SK-N-SH treated with all-trans-retinoic acid at 6 μM for 48 hours (cell line): ENCODE data around the gene SLC22A17.

Experiments used
- ATAC-seq: fragments of 200-7000 bp; cut with Tn5 transposase; 3 replicates; pipeline ENCODE4 v1.9.1; 2020; ENCODE audit warnings: mild to moderate bottlenecking, moderate library complexity
- ARNTL ChIP-seq: fragments of 450-650 bp; formaldehyde crosslinking; IDR thresholded peaks from 2 replicates; pipeline ENCODE4 v1.5.0; 2020; ENCODE audit warnings: low read depth, mild to moderate bottlenecking, moderate library complexity, borderline replicate concordance
- BACH2 ChIP-seq: fragments of 250-450 bp; sonication (Bioruptor Pico); IDR thresholded peaks from 2 replicates; pipeline ENCODE4 v1.9.0; 2021; ENCODE audit warnings: mild to moderate bottlenecking, borderline replicate concordance
- CSDC2 ChIP-seq: fragments of 250-450 bp; sonication (Bioruptor Pico); IDR thresholded peaks from 2 replicates; pipeline ENCODE4 v1.5.0; 2020; ENCODE audit warnings: mild to moderate bottlenecking, moderate library complexity
- CSRNP3 ChIP-seq: fragments of 250-450 bp; sonication (Bioruptor Pico); IDR thresholded peaks from 2 replicates; pipeline ENCODE4 v1.5.1; 2021; ENCODE audit warnings: mild to moderate bottlenecking, moderate library complexity
- GLIS3 ChIP-seq: fragments of 250-450 bp; sonication (Bioruptor Pico); IDR thresholded peaks from 2 replicates; pipeline ENCODE4 v1.5.0; 2020; ENCODE audit warnings: mild to moderate bottlenecking, moderate library complexity
- ISL1 ChIP-seq: fragments of 250-450 bp; sonication (Bioruptor Pico); IDR thresholded peaks from 2 replicates; pipeline ENCODE4 v2.1.2; 2022; ENCODE audit warnings: mild to moderate bottlenecking, moderate library complexity
- OSR1 ChIP-seq: fragments of 250-450 bp; sonication (Bioruptor Pico); IDR thresholded peaks from 2 replicates; pipeline ENCODE4 v1.8.0; 2022; ENCODE audit warnings: moderate library complexity, mild to moderate bottlenecking, inconsistent platforms
- PATZ1 ChIP-seq: fragments of 250-450 bp; sonication (Bioruptor Pico); IDR thresholded peaks from 2 replicates; pipeline ENCODE4 v1.8.0; 2020; ENCODE audit warnings: mild to moderate bottlenecking, moderate library complexity, borderline replicate concordance
- POU6F1 ChIP-seq: fragments of 250-450 bp; sonication (Bioruptor Pico); IDR thresholded peaks from 2 replicates; pipeline ENCODE4 v1.8.0; 2021; ENCODE audit warnings: low read depth, mild to moderate bottlenecking, moderate library complexity, borderline replicate concordance
- PPARA ChIP-seq: fragments of 250-450 bp; sonication (Bioruptor Pico); IDR thresholded peaks from 2 replicates; pipeline ENCODE4 v1.5.0; 2020; ENCODE audit warnings: mild to moderate bottlenecking, borderline replicate concordance
- RARB ChIP-seq: fragments of 250-450 bp; sonication (Bioruptor Pico); IDR thresholded peaks from 2 replicates; pipeline ENCODE4 v1.8.0; 2021; ENCODE audit warnings: mild to moderate bottlenecking, moderate library complexity
- TCF4 ChIP-seq: fragments of 250-450 bp; sonication (Bioruptor Pico); IDR thresholded peaks from 2 replicates; pipeline ENCODE4 v1.8.0; 2021; ENCODE audit warnings: mild to moderate bottlenecking, moderate library complexity, borderline replicate concordance
- TSHZ2 ChIP-seq: fragments of 250-450 bp; sonication (Bioruptor Pico); IDR thresholded peaks from 2 replicates; pipeline ENCODE4 v1.5.0; 2020; ENCODE audit warnings: mild to moderate bottlenecking, moderate library complexity
- ZFP3 ChIP-seq: fragments of 250-450 bp; sonication (Bioruptor Pico); IDR thresholded peaks from 2 replicates; pipeline ENCODE4 v1.5.0; 2020; ENCODE audit warnings: mild to moderate bottlenecking, moderate library complexity
- ZFP30 ChIP-seq: fragments of 450-650 bp; formaldehyde crosslinking; IDR thresholded peaks from 2 replicates; pipeline ENCODE4 v1.5.0; 2022; ENCODE audit warnings: mild to moderate bottlenecking, moderate library complexity
- ZNF565 ChIP-seq: fragments of 450-650 bp; formaldehyde crosslinking; conservative IDR thresholded peaks from 2 replicates; pipeline ENCODE4 v1.5.0; 2020; ENCODE audit warnings: low read depth, mild to moderate bottlenecking, moderate library complexity

The SLC22A17 gene

GRCh38 chr14:23349156-23349845, 3.4 kb downstream of the SLC22A17 start (continued):
- no peak for TF ChIP-seq PATZ1 (CRISPR knock-in tag)
- TF ChIP-seq, all 23 proteins: peak for 0

GRCh38 chr14:23348297-23348655, 4.4 kb downstream of the SLC22A17 start:
- no peak for TF ChIP-seq ARNTL
- no peak for TF ChIP-seq OSR1
- TF ChIP-seq ZFP30 (CRISPR knock-in tag), result no peak
- TF ChIP-seq ISL1, result no peak
- no peak for TF ChIP-seq GLIS3 (CRISPR knock-in tag)
- no peak for TF ChIP-seq TSHZ2 (CRISPR knock-in tag)
- no peak for TF ChIP-seq BACH2
- TF ChIP-seq CSRNP3 (CRISPR knock-in tag), result no peak

GRCh38 chr14:23347406-23348296, 5.0 kb downstream of the SLC22A17 start:
- ATAC-seq, result no peak
- TF ChIP-seq ARNTL (no peak), PPARA (CRISPR knock-in tag) (no peak), RARB (CRISPR knock-in tag) (no peak), ZNF565 (CRISPR knock-in tag) (no peak), ZFP3 (CRISPR knock-in tag) (no peak), GLIS3 (CRISPR knock-in tag) (no peak), TCF4 (CRISPR knock-in tag) (no peak), TSHZ2 (CRISPR knock-in tag) (no peak), POU6F1 (no peak), CSDC2 (CRISPR knock-in tag) (no peak)

More at GRCh38 chr14:23348297-23348655, 4.4 kb downstream of the SLC22A17 start:
- no peak for ATAC-seq
